ENCODE results near the gene LYVE1. TPM values are rescaled to one million over a fixed set of nuclear protein-coding genes. Genes with fewer than 3 reads are reported as not detected.

LYVE1 gene
- total RNA-seq, 1 experiment from 2014 or later: 0.31 TPM

- Histone ChIP-seq H3K27ac (ENCODE audit: low read length) (no peak overlapping the region), H3K36me3 (ENCODE audit: control insufficient read depth, insufficient read depth, low read length) (no peaks in the 10 kb centered on the region), H3K27me3 (ENCODE audit: control insufficient read depth, insufficient read depth, low read length) (no peaks in the 10 kb centered on the region), H3K4me1 (ENCODE audit: control insufficient read depth, insufficient read depth, low read length) (no peaks in the 10 kb centered on the region), H3K9me3 (ENCODE audit: control insufficient read depth, insufficient read depth, low read depth, low read length) (no peaks in the 10 kb centered on the region), H3K4me3 (ENCODE audit: low read depth in 2 of 2, low read length in 2 of 2) (no peak overlapping the region)
- no peak for TF ChIP-seq POLR2AphosphoS5 (IDR thresholded peaks at IDR 0.05; ENCODE audit: low read depth, low read length)
- TF ChIP-seq, protein P1, sequence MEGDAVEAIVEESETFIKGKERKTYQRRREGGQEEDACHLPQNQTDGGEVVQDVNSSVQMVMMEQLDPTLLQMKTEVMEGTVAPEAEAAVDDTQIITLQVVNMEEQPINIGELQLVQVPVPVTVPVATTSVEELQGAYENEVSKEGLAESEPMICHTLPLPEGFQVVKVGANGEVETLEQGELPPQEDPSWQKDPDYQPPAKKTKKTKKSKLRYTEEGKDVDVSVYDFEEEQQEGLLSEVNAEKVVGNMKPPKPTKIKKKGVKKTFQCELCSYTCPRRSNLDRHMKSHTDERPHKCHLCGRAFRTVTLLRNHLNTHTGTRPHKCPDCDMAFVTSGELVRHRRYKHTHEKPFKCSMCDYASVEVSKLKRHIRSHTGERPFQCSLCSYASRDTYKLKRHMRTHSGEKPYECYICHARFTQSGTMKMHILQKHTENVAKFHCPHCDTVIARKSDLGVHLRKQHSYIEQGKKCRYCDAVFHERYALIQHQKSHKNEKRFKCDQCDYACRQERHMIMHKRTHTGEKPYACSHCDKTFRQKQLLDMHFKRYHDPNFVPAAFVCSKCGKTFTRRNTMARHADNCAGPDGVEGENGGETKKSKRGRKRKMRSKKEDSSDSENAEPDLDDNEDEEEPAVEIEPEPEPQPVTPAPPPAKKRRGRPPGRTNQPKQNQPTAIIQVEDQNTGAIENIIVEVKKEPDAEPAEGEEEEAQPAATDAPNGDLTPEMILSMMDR (IDR thresholded peaks at IDR 0.05): no peak
- no peak for TF ChIP-seq TCF7L2 (IDR thresholded peaks at IDR 0.05; ENCODE audit: low read depth, low read length)
- TF ChIP-seq, protein P2, sequence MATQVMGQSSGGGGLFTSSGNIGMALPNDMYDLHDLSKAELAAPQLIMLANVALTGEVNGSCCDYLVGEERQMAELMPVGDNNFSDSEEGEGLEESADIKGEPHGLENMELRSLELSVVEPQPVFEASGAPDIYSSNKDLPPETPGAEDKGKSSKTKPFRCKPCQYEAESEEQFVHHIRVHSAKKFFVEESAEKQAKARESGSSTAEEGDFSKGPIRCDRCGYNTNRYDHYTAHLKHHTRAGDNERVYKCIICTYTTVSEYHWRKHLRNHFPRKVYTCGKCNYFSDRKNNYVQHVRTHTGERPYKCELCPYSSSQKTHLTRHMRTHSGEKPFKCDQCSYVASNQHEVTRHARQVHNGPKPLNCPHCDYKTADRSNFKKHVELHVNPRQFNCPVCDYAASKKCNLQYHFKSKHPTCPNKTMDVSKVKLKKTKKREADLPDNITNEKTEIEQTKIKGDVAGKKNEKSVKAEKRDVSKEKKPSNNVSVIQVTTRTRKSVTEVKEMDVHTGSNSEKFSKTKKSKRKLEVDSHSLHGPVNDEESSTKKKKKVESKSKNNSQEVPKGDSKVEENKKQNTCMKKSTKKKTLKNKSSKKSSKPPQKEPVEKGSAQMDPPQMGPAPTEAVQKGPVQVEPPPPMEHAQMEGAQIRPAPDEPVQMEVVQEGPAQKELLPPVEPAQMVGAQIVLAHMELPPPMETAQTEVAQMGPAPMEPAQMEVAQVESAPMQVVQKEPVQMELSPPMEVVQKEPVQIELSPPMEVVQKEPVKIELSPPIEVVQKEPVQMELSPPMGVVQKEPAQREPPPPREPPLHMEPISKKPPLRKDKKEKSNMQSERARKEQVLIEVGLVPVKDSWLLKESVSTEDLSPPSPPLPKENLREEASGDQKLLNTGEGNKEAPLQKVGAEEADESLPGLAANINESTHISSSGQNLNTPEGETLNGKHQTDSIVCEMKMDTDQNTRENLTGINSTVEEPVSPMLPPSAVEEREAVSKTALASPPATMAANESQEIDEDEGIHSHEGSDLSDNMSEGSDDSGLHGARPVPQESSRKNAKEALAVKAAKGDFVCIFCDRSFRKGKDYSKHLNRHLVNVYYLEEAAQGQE (IDR thresholded peaks at IDR 0.05; ENCODE audit: insufficient read depth in 1 of 2, low read depth in 2 of 2, low read length in 1 of 2): no peak
- no peak for TF ChIP-seq SIN3A (IDR thresholded peaks at IDR 0.05; ENCODE audit: borderline replicate concordance, insufficient read depth, low read depth, low read length)
- ChIA-PET CTCF (no interaction called here), POLR2A (no interaction called here)
- no TSS peak for BruUV-seq (replicated peaks)
- intact Hi-C loops (cut with micrococcal nuclease; ENCODE audit: unreplicated experiment) (no loop called here), in situ Hi-C loops (cut with HindIII; ENCODE audit: low pct_unique_long_range_greater_than_20kb, low sequenced_read_pairs) (no loop called here)
- no peak for DNase-seq (ENCODE audit: low read depth, low spot score)
- ATAC-seq: no peak
Measured at GRCh38 chr11:10533323-10533722, 35.1 kb downstream of the LYVE1 start.

DNA sequence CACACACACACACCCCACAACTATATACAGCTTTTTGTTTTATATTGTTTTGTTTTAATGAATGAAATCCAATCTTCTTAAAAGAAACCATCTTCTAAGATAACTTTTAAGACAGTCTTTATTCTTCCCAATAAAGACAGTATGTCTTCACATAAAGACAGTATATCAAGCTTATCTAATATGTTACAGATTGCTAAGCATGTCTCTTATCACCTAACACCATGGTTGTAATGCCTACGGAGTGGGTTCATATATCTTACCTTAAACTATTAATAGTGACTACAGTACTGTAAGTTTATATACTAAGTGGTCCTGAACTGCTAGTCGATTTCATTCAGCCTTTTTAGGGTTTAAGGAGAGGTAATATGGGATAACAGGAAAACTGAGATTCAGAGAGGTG lies 35.9 kb downstream of the LYVE1 start:
- ChIA-PET CTCF (no interaction called here), POLR2A (interaction anchor here (0.6 kb wide), 1 partner anchor 1827 kb away, joined by 3 read pairs; no protein-coding TSS in a partner anchor)
- H3K4me1 ChIP-seq (ENCODE audit: control insufficient read depth, insufficient read depth, low read length): no peaks in the 10 kb centered on the region
- BruUV-seq (replicated peaks): no TSS peak
- H3K9me3 ChIP-seq (ENCODE audit: control insufficient read depth, insufficient read depth, low read depth, low read length): no peaks in the 10 kb centered on the region
- no peak overlapping the region for H3K27ac ChIP-seq (ENCODE audit: low read length)
- H3K27me3 ChIP-seq (ENCODE audit: control insufficient read depth, insufficient read depth, low read length): no peaks in the 10 kb centered on the region
- in situ Hi-C loops (cut with HindIII; ENCODE audit: low pct_unique_long_range_greater_than_20kb, low sequenced_read_pairs): no loop called here
- DNase-seq (ENCODE audit: low read depth, low spot score) (no peak), ATAC-seq (no peak)
- no peak for TF ChIP-seq TCF7L2 (IDR thresholded peaks at IDR 0.05; ENCODE audit: low read depth, low read length)
- TF ChIP-seq SIN3A (IDR thresholded peaks at IDR 0.05; ENCODE audit: borderline replicate concordance, insufficient read depth, low read depth, low read length): no peak
- no peak for TF ChIP-seq POLR2AphosphoS5 (IDR thresholded peaks at IDR 0.05; ENCODE audit: low read depth, low read length)
- H3K36me3 ChIP-seq (ENCODE audit: control insufficient read depth, insufficient read depth, low read length): no peaks in the 10 kb centered on the region
- intact Hi-C loops (cut with micrococcal nuclease; ENCODE audit: unreplicated experiment): no loop called here
- no peak overlapping the region for H3K4me3 ChIP-seq (ENCODE audit: low read depth in 2 of 2, low read length in 2 of 2)

- Histone ChIP-seq H3K4me1 (ENCODE audit: control insufficient read depth, insufficient read depth, low read length) (no peaks in the 10 kb centered on the region), H3K27ac (ENCODE audit: low read length) (no peak overlapping the region), H3K4me3 (ENCODE audit: low read depth in 2 of 2, low read length in 2 of 2) (no peak overlapping the region), H3K9me3 (ENCODE audit: control insufficient read depth, insufficient read depth, low read depth, low read length) (no peaks in the 10 kb centered on the region), H3K36me3 (ENCODE audit: control insufficient read depth, insufficient read depth, low read length) (0 out of 2 replicates have a peak, but pooled peaks cover 3% of the 10 kb centered on the region), H3K27me3 (ENCODE audit: control insufficient read depth, insufficient read depth, low read length) (no peaks in the 10 kb centered on the region)
- ChIA-PET CTCF (no interaction called here), POLR2A (no interaction called here)
- DNase-seq (ENCODE audit: low read depth, low spot score) (no peak), ATAC-seq (no peak)
- no TSS peak for BruUV-seq (replicated peaks)
- TF ChIP-seq POLR2AphosphoS5 (IDR thresholded peaks at IDR 0.05; ENCODE audit: low read depth, low read length): no peak
- no peak for TF ChIP-seq SIN3A (IDR thresholded peaks at IDR 0.05; ENCODE audit: borderline replicate concordance, insufficient read depth, low read depth, low read length)
- TF ChIP-seq, protein P2 (IDR thresholded peaks at IDR 0.05; ENCODE audit: insufficient read depth in 1 of 2, low read depth in 2 of 2, low read length in 1 of 2): no peak
- TF ChIP-seq, protein P1 (IDR thresholded peaks at IDR 0.05): no peak
- no peak for TF ChIP-seq TCF7L2 (IDR thresholded peaks at IDR 0.05; ENCODE audit: low read depth, low read length)
- intact Hi-C loops (cut with micrococcal nuclease; ENCODE audit: unreplicated experiment): no loop called here
- in situ Hi-C loops (cut with HindIII; ENCODE audit: low pct_unique_long_range_greater_than_20kb, low sequenced_read_pairs): no loop called here
Measured at GRCh38 chr11:10529279-10529678, 39.2 kb downstream of the LYVE1 start.
